Stimulated activated memory B cell treated with anti-CD40 and anti-IgM and Interleukin-4, amounts not matched to agents 10 μg/mL and 1 μg/mL and 100 μg/mL, for 72 hours (primary cell): Measurements from ENCODE around the gene OTOG.

ENCODE experiments used
- ATAC-seq: fragments of 150-1000 bp; cut with Tn5 transposase; 2 replicates; pipeline ENCODE4 v1.10.0; 2021
- H3K27ac Mint-ChIP-seq: one replicate; pipeline ENCODE4 v1.8.0; 2022; ENCODE audit warnings: mild to moderate bottlenecking, mixed read lengths
- H3K27me3 Mint-ChIP-seq: one replicate; pipeline ENCODE4 v1.8.0; 2022; ENCODE audit warnings: mixed read lengths
- H3K36me3 Mint-ChIP-seq: one replicate; pipeline ENCODE4 v1.8.0; 2022; ENCODE audit warnings: mixed read lengths
- H3K4me1 Mint-ChIP-seq: one replicate; pipeline ENCODE4 v1.8.0; 2022; ENCODE audit warnings: mixed read lengths
- H3K4me3 Mint-ChIP-seq: one replicate; pipeline ENCODE4 v1.8.0; 2022; ENCODE audit warnings: mild to moderate bottlenecking, moderate library complexity, mixed read lengths
- H3K9me3 Mint-ChIP-seq: one replicate; pipeline ENCODE4 v1.8.0; 2022; ENCODE audit warnings: mixed read lengths

OTOG gene

GRCh38 chr11:17696741-17697140 is 149.7 kb downstream of the OTOG start:
- H3K9me3 Mint-ChIP-seq, result no peaks in the 10 kb centered on the region
- H3K4me1 Mint-ChIP-seq, result peaks cover 6% of the 10 kb centered on the region
- H3K27me3 Mint-ChIP-seq, result peaks cover 63% of the 10 kb centered on the region

More at GRCh38 chr11:17696741-17697140, 149.7 kb downstream of the OTOG start:
- no peak overlapping the region for H3K27ac Mint-ChIP-seq
- H3K36me3 Mint-ChIP-seq, result no peaks in the 10 kb centered on the region
- no peak for ATAC-seq
- no peak overlapping the region for H3K4me3 Mint-ChIP-seq
